Caco-2 (cell line): Measurements from ENCODE around the gene UTS2R. TPM values are rescaled to one million over a fixed set of nuclear protein-coding genes. Genes with fewer than 3 reads are reported as not detected.

Experiments used
- BruUV-seq: library from RNA; stranded (reverse); fragments of 400-500 nt; replicated peaks from 2 replicates; lab custom pipeline; 2021; lab: Mats Ljungman, UMichigan
- CTCF ChIA-PET: fragments of 300-600 bp; sonication (Branson Sonifier 250); formaldehyde crosslinking; loops from one replicate; lab custom pipeline; 2022; ENCODE audit warnings: antibody characterized with exemption; lab: Charles Lee
- POLR2A ChIA-PET: fragments of 300-600 bp; sonication (Branson Sonifier 250); formaldehyde crosslinking; loops from one replicate; lab custom pipeline; 2022; ENCODE audit warnings: antibody characterized with exemption; lab: Charles Lee
- DNase-seq, 2 experiments: peaks; one replicate each; pipeline versions ENCODE4 v3.0.0 to v3.0.0-alpha.2; 2020 to 2022
- H3K27me3 ChIP-seq: replicated peaks from 2 replicates; pipeline ENCODE4 v1.6.0; 2011; ENCODE audit warnings: low read length; ENCODE audit not compliant: control insufficient read depth, insufficient read depth
- H3K36me3 ChIP-seq: 2 replicates; pipeline ENCODE4 v1.5.1; 2011; ENCODE audit warnings: low read length; ENCODE audit not compliant: control insufficient read depth, insufficient read depth
- H3K4me1 ChIP-seq: fragments of 250-450 bp; sonication (Bioruptor Pico); 2 replicates; pipeline ENCODE4 v1.5.1; 2020; ENCODE audit warnings: mild to moderate bottlenecking
- H3K4me3 ChIP-seq: 2 replicates; pipeline ENCODE4 v1.5.1; 2011; ENCODE audit warnings: low read depth, mild to moderate bottlenecking, control low read depth, low read length
- H3K9me3 ChIP-seq: fragments of 250-450 bp; sonication (Bioruptor Pico); 2 replicates; pipeline ENCODE4 v1.5.1; 2020; ENCODE audit warnings: mild to moderate bottlenecking, moderate library complexity
- H3K27ac Mint-ChIP-seq: one replicate; pipeline ENCODE4 v1.8.0; 2022; ENCODE audit warnings: mixed read lengths; ENCODE audit not compliant: unreplicated experiment
- H3K27me3 Mint-ChIP-seq: one replicate; pipeline ENCODE4 v1.8.0; 2022; ENCODE audit warnings: mixed read lengths; ENCODE audit not compliant: insufficient read depth, unreplicated experiment
- H3K36me3 Mint-ChIP-seq: one replicate; pipeline ENCODE4 v1.8.0; 2022; ENCODE audit warnings: mild to moderate bottlenecking, mixed read lengths; ENCODE audit not compliant: insufficient read depth, unreplicated experiment
- H3K4me1 Mint-ChIP-seq: one replicate; pipeline ENCODE4 v1.8.0; 2022; ENCODE audit warnings: low read depth, mixed read lengths; ENCODE audit not compliant: unreplicated experiment
- H3K4me3 Mint-ChIP-seq: one replicate; pipeline ENCODE4 v1.8.0; 2022; ENCODE audit warnings: mild to moderate bottlenecking, moderate library complexity, mixed read lengths; ENCODE audit not compliant: unreplicated experiment
- H3K9me3 Mint-ChIP-seq: one replicate; pipeline ENCODE4 v1.8.0; 2022; ENCODE audit warnings: mixed read lengths; ENCODE audit not compliant: unreplicated experiment
- CTCF ChIP-seq, 2 experiments: fragments of 200-600 bp in 1 of 2; IDR thresholded peaks; 1 replicate in 1 of 2; 2 replicates in 1 of 2; pipeline versions ENCODE4 v1.5.1 to v1.8.0; 2011 to 2022; ENCODE audit warnings: antibody characterized with exemption in 1 of 2, control low read depth in 1 of 2, inconsistent platforms in 1 of 2, low read depth in 1 of 2, low read length in 1 of 2, mild to moderate bottlenecking in 1 of 2, moderate library complexity in 1 of 2; ENCODE audit not compliant: insufficient read depth in 1 of 2, severe bottlenecking in 1 of 2, unreplicated experiment in 1 of 2
- intact Hi-C: fragments of 100-400 bp; cut with micrococcal nuclease; formaldehyde crosslinking; loops from one replicate; pipeline ENCODE4 v1.10.0; 2022; ENCODE audit not compliant: unreplicated experiment
- total RNA-seq: library from RNA; stranded (reverse); gene quantifications from 2 replicates; pipeline ENCODE4 v1.2.3, GENCODE V29; 2022

The UTS2R gene
- total RNA-seq, 1 experiment from 2014 or later: 0.66 TPM

- CTCF ChIA-PET: no interaction called here
- Histone ChIP-seq H3K4me1 (0 out of 2 replicates have a peak, but pooled peaks cover 3% of the 10 kb centered on the region), H3K4me3 (no peak overlapping the region), H3K36me3 (0 out of 2 replicates have a peak, but pooled peaks cover 2% of the 10 kb centered on the region), H3K9me3 (no peaks in the 10 kb centered on the region), H3K27me3 (no peaks in the 10 kb centered on the region)
- BruUV-seq: no TSS peak
- intact Hi-C loops: no loop called here
- peaks cover 9% of the 10 kb centered on the region for H3K36me3 Mint-ChIP-seq
- no peak for DNase-seq
- no peaks in the 10 kb centered on the region for H3K9me3 Mint-ChIP-seq
- no peak overlapping the region for H3K27ac Mint-ChIP-seq
- H3K27me3 Mint-ChIP-seq: no peaks in the 10 kb centered on the region
- POLR2A ChIA-PET: no interaction called here
- no peaks in the 10 kb centered on the region for H3K4me1 Mint-ChIP-seq
- H3K4me3 Mint-ChIP-seq: no peak overlapping the region
- TF ChIP-seq CTCF (IDR thresholded peaks at IDR 0.05; ENCODE audit: insufficient read depth in 1 of 2, low read depth in 1 of 2, low read length in 1 of 2, severe bottlenecking in 1 of 2, unreplicated experiment in 1 of 2): no peak
These were observed 44.2 kb downstream of the UTS2R start for GRCh38 chr17:82415786-82416185.

- Mint-ChIP-seq H3K4me1 (no peaks in the 10 kb centered on the region), H3K27me3 (no peaks in the 10 kb centered on the region), H3K9me3 (no peaks in the 10 kb centered on the region), H3K27ac (no peak overlapping the region), H3K4me3 (no peak overlapping the region), H3K36me3 (peaks cover 14% of the 10 kb centered on the region)
- POLR2A ChIA-PET: no interaction called here
- intact Hi-C loops: no loop called here
- no TSS peak for BruUV-seq
- no peak for TF ChIP-seq CTCF (IDR thresholded peaks at IDR 0.05; ENCODE audit: insufficient read depth in 1 of 2, low read depth in 1 of 2, low read length in 1 of 2, severe bottlenecking in 1 of 2, unreplicated experiment in 1 of 2)
- Histone ChIP-seq H3K27me3 (no peaks in the 10 kb centered on the region), H3K4me3 (no peak overlapping the region), H3K9me3 (no peaks in the 10 kb centered on the region), H3K4me1 (0 out of 2 replicates have a peak, but pooled peaks cover 3% of the 10 kb centered on the region), H3K36me3 (peaks cover 4% of the 10 kb centered on the region; the same call in 1 of the 2 replicates)
- CTCF ChIA-PET: no interaction called here
- no peak for DNase-seq
These were observed 44.7 kb downstream of the UTS2R start for GRCh38 chr17:82416264-82416663.

- H3K9me3 Mint-ChIP-seq: peaks cover 3% of the 10 kb centered on the region
- H3K4me3 Mint-ChIP-seq: no peak overlapping the region
- DNase-seq: no peak
- peaks cover 19% of the 10 kb centered on the region for H3K36me3 Mint-ChIP-seq
- H3K27me3 Mint-ChIP-seq: no peaks in the 10 kb centered on the region
- Histone ChIP-seq H3K27me3 (no peaks in the 10 kb centered on the region), H3K9me3 (no peaks in the 10 kb centered on the region), H3K36me3 (peaks cover 4% of the 10 kb centered on the region; the same call in 1 of the 2 replicates), H3K4me3 (no peak overlapping the region), H3K4me1 (0 out of 2 replicates have a peak, but pooled peaks cover 3% of the 10 kb centered on the region)
- intact Hi-C loops: no loop called here
- H3K27ac Mint-ChIP-seq: no peak overlapping the region
- H3K4me1 Mint-ChIP-seq: no peaks in the 10 kb centered on the region
- TF ChIP-seq CTCF (IDR thresholded peaks at IDR 0.05; ENCODE audit: insufficient read depth in 1 of 2, low read depth in 1 of 2, low read length in 1 of 2, severe bottlenecking in 1 of 2, unreplicated experiment in 1 of 2): no peak
- POLR2A ChIA-PET: no interaction called here
- CTCF ChIA-PET: interaction anchor here (0.9 kb wide), 1 partner anchor 71 kb away, joined by 4 read pairs; no protein-coding TSS in a partner anchor
- no TSS peak for BruUV-seq
These were observed 45.2 kb downstream of the UTS2R start for GRCh38 chr17:82416771-82417170.
